GM19372 (cell line): Measurements from ENCODE around the gene CEP20.
A peak's percentile ranks its signal among the peaks of the same experiment; 100 is the strongest.
"Not testable (repeated sequence)": the region's sequence is repeated elsewhere in the genome, so short reads cannot be mapped to it uniquely, and the experiment has no call there.

Source experiments
- ATAC-seq: cut with Tn5 transposase; IDR thresholded peaks from one replicate; pipeline ENCODE4 v1.9.1; 2021; ENCODE audit warnings: mild to moderate bottlenecking, low read depth, moderate library complexity; ENCODE audit not compliant: unreplicated experiment

Gene CEP20

GRCh38 chr16:15888072-15888976, at the start of gene CEP20:
Gene CEP20, minus strand, starts transcription at chr16:15888603. Its CDS starts 18 bp downstream, at chr16:15888585.
- peak; percentile 96 for ATAC-seq

GRCh38 chr16:15936809-15937208, 48.4 kb upstream of the CEP20 start:
- not testable (repeated sequence) for ATAC-seq

GRCh38 chr16:15934991-15935390, 46.6 kb upstream of the CEP20 start:
- no peak for ATAC-seq

GRCh38 chr16:15933781-15934180, 45.4 kb upstream of the CEP20 start:
- ATAC-seq = no peak

GRCh38 chr16:15932939-15933338, 44.5 kb upstream of the CEP20 start:
- ATAC-seq = no peak

- ATAC-seq = no peak
Measured at GRCh38 chr16:15928261-15929104, 40.1 kb upstream of the CEP20 start.

- no peak for ATAC-seq
Measured at GRCh38 chr16:15925631-15926030, 37.2 kb upstream of the CEP20 start.

GRCh38 chr16:15924996-15925395, 36.6 kb upstream of the CEP20 start:
- ATAC-seq = no peak

GRCh38 chr16:15919331-15919730, 30.9 kb upstream of the CEP20 start:
- ATAC-seq = no peak

- ATAC-seq = not testable (repeated sequence)
Measured at GRCh38 chr16:15918314-15918713, 29.9 kb upstream of the CEP20 start.

- no peak for ATAC-seq
Measured at GRCh38 chr16:15916323-15916722, 27.9 kb upstream of the CEP20 start.

- no peak for ATAC-seq
Measured at GRCh38 chr16:15915555-15916081, 27.2 kb upstream of the CEP20 start.

- ATAC-seq = no peak
Measured at GRCh38 chr16:15913046-15913698, 24.8 kb upstream of the CEP20 start.

GRCh38 chr16:15911198-15911597, 22.8 kb upstream of the CEP20 start:
- no peak for ATAC-seq

- ATAC-seq = peak; percentile 100
Measured at GRCh38 chr16:15907863-15908478, 19.6 kb upstream of the CEP20 start.

GRCh38 chr16:15906439-15906838, 18.0 kb upstream of the CEP20 start:
- no peak for ATAC-seq

- no peak for ATAC-seq
Measured at GRCh38 chr16:15903960-15904359, 15.6 kb upstream of the CEP20 start.

GRCh38 chr16:15900901-15901500, 12.6 kb upstream of the CEP20 start:
- ATAC-seq = no peak

- no peak for ATAC-seq
Measured at GRCh38 chr16:15900357-15900756, 12.0 kb upstream of the CEP20 start.
